Activated CD4-positive, alpha-beta T cell treated with anti-CD3 and anti-CD28 coated beads for 4 hours (primary cell): ENCODE data around the gene MACROD2.
"Not testable (repeated sequence)": the region's sequence is repeated elsewhere in the genome, so short reads cannot be mapped to it uniquely, and the experiment has no call there.

Source experiments
- DNase-seq, 2 donors: peaks; one replicate each; pipeline ENCODE4 v3.0.0-alpha.2; 2020

MACROD2 gene

DNA sequence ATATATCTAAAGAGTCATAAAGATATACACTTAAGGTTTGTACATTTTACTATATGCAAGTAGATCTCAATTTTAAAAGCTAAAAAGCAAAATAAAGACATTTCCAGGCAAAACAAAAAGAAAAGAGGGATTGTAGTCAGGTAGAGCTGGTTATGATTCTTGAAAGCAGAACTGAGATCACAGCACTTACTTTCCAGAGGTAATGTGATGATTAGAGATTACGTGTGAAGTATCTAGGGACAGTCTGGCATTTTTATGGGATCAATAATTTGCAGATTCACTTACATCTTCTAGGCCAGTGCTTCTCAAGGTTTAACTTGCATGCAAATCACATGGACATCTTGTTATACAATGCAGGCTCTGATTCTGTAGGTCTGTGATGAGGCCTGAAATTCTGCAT is 1982.4 kb downstream of the MACROD2 start:
- no peak for DNase-seq

DNA sequence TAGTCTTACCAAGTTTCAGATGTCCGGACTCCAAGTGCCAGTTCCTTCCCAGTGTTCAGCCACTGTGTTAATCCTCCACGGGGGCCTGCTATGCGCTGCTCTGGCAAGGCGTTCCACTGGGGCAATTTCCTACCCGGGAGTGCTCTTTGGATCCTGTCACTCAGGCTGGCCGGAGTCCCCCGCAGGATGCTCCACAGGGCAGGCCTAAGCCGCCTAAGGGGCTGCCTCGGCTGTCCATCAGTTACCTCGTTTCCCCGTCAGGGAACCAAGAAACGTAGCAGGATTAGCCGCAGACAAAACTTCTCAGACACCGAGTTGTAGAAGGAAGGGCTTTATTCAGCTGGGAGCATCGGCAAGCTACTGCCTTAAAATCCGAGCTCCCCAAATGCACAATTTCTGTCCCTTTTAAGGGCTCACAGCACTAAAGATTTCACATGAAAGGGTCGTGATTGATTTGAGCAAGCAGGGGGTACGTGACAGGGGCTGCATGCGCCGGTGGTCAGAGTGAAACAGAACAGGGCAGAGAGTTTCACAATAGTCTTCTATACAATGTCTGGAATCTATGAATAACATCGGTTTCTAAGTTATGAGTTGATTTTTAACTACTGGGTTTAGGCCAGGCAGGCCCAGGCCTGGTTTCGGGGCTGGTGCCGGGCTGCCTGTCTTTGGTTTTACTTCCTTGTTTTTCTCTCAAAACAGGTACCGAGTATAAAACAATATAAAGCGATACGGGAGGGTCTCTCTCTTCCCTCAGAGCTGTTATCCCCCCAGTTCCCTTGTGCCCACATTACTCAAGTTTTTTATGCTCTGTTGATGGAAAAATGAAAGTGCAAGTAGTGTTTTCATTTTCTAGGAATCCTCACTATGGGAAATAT is 1990.4 kb downstream of the MACROD2 start:
- DNase-seq = not testable (repeated sequence)

DNA sequence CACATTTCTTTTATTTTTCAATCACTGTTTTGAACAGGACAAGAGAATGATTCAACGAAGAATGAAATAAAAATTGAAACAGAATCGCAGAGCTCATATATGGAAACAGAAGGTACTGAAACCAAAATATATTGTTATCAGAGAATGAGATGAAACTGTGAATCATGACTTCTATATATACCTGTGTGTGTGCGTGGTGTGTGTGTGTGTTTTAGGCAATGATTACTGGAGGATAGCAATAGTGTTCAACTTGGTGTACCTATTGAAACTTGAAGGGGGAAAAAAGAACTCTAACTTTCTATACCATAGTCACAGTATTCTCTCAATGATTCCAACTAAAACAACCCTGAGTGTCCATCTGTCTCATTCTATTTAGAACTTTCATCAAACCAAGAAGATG is 1991.4 kb downstream of the MACROD2 start:
- DNase-seq = no peak

DNA sequence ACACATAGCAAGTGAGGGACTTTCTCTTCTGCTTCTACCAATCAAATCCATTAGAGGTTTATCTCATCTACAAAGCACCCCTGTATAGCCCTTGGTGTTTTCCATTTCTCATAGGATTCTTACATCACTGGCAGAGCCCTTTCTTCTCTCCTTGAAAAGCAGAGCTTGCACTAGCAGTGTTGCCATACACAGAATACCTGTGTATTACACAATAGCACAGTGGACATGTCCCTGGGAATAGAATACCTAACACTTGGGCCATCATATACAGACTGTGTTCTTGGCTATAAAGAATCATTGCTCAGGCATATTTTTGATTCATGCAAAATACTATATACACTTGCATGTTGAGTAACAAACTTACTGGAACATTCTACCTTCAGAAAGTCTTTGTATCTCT is 1996.0 kb downstream of the MACROD2 start:
- no peak for DNase-seq

DNA sequence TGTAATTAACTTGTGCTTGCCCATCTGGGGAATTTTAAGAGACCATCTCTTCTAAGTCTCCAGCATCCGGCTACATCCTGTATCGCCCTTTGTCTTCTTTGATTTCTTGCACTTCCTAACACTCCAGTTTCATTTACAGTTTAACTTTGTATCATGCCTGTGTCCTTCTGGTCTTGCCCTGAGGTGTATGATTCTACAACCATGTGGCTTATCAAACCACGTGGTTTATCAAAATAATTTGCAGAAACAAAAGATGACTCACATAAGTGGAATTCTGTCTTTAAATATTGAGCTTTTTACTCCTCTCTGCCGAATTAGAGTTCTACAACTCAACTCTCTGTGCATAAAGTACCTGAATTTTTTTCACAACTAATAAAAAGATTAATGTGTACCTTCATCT is 1997.2 kb downstream of the MACROD2 start:
- DNase-seq = no peak

DNA sequence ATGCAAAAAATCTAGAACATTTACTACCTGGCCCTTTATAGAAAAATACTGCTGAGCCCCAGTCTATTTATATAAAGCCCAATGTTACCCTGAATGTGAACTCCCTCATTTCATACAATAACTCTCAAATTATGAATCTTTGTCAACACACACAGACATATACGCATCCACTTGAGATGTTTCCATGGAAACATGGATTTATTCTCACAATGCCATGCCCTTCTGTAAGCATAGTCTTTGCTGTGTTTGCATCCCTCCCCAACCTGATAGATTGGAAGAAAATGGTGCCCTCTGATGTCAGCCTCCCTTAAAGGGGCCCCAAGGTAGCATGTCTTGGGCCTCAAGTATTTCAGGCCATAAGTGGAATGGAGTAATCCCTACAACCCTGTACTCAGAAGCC is 2004.8 kb downstream of the MACROD2 start:
- DNase-seq = no peak

DNA sequence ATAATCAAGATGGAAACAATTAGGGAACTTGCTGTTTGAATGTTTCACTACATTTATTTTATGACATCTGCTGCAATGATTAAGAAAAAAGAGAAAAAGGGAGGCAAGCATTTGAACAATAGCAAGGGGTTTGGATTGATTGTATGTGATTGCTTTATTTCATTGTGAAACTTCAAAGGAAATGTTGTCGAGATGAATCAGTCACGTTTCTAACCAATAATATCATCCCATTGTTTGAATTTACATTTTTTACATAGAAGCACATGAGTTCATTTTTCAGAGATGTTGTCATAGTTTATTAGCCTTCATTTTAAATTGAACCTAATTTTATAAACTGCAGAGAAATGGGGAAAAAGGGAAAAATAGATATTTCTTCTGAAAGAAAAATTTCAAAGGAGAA is 2006.0 kb downstream of the MACROD2 start:
- DNase-seq = no peak

DNA sequence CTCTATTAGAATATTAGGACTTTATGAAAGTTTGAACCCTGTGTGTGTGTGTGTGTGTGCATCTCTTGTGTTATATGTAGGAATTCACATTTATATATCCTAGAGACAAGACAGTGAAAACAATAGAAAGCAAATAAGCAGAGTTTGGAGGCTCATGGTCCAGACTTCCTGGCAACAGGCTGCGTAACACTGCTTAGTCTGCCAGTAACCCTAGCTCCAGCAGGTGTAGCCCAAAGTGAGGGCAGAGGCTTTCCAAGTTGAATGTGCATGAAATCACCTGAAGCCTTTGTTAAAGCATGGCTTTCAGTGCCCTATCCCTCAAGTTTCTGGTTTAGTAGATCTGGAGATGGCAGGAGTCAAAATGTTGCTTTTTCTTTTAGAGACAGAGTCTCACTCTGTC is 2008.0 kb downstream of the MACROD2 start:
- DNase-seq = no peak

DNA sequence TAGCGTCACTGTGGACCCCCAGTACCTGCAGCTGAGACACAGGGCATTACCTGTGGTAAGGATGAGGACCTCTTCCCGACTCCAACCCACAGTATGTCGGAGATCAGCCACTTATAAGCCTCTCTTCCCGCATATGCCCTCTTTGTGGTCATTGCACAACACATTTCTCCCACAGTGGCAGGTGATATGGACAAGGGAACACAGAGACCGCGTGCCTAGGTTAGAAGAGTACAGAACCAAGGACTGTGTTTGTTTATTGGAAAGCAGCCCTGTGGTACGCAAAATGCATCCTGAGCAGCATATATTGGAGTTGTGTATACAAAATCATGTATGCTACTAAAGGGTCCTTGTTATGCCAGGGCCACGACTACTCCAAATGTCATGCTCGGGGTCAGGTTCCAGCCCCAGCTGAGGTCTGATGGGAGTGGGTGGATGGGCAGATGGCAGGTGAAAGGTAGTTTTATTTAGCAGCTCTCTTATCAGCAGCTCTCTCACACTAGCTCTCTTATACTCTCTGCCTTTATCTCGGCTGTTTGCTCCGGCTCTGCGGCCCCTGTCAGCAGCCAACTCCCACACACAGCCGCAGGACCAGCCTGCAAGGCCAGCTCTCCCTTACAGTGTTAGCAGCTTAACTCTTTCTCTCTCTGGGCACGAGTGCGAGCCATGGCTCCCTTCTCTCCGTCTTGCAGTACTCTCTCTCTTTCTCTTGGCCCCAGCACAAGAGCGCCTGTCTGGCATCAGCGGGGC is 2009.0 kb downstream of the MACROD2 start:
- DNase-seq = no peak

DNA sequence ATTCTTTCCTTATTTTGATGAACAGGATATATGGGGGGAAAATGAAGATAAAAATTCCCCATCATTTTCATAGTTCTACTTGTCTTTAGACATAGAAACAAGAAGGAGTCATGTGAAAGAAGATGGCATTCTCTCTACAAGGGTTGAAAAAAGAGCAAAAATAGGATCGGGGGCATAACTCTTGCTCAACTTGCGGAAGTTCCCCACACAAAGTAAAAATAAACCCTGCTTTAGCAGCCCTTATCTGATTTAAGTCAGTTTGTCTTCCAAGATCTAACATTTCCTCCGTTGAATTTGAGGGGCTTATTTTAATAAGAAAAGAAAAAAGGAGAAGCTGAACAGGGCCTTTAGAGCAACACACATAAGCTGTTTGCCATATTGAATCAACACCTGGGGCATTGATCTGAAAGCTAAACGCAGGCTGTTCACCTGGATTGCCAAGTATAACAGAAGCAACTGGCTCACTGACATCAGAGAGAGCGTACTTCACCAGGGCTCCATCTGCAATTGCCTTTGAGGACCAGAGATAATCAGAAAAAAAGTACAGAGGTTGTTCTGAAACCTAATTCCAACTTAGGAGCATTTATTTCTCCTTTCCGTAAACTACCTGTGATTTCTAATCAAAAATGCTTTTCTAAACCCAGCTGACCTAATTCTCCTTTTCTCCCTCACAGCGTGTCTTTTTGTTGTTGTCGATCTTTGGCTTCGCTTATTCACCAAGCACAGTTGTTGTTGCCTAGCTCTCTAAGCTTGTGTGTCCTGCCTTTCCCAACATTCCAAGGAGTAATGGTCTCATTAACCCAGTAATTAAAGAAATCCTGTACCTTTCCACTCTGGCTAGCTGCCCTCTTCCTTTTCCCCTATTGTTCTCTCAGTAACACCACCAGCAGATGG is 2010.0 kb downstream of the MACROD2 start:
- no peak for DNase-seq

DNA sequence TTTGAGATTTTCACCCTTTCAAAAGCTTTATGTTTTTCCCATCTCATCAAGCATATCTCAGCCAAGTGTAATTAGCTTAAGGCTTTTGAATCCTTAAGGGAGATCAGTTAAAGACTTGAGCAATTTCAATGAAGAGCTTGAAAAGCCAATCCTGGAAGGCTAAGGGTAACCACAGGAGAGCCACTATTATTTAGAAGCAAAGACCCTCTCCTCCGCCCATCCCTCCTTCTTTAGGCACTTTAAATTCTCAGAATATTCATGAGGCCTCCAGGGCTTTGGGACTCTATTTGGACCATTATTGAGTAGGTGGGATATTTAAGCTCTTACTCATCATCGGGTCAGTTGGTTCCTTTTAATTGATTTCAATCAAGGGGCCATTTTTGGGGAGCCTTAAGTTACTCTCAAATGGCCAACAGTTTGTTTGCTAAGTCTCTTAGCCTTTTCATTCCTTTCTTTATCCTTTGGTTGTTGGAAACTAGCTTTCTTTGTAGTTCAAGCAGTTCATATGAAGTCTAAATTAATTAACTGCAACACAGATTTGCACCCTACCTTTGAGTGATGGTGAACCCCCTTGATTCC is 2010.7 kb downstream of the MACROD2 start:
- no peak for DNase-seq

DNA sequence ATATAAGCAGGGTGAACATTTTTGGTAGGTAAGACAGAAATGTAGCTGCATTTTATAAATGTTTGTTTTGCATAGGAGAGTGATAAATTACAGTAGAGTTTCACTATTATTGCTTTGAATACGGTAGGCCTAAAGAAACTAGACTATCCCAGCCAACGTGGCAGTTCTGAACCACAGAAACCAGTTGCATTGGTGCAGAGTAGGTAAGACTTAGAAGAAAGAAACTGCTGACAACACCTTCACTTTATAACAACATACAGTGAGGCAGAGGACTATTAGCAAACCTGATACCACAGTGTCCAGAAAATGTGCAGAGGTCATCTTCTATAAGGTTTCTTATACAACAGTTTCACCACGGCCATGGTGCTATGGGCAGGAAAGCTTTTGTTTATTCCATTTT is 2011.8 kb downstream of the MACROD2 start:
- no peak for DNase-seq

DNA sequence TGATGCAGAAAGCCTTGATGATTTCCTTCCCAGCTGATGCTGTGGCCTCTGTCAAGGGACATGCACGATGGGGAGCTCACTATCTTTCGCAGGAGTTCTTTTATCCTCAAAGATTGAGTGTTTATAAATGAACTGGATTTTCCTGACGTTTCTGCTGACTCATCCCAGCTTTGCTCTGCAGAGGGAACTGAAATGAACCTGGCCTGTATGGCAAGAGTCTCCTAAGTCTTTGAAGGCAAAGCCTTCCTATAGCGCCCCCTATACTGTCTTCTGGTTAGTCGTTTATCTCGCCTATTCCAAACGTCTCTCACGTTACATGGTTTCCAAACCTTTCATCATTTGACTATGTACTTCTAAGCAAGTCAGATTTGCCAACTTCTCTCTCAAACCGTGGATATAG is 2012.6 kb downstream of the MACROD2 start:
- DNase-seq = no peak

DNA sequence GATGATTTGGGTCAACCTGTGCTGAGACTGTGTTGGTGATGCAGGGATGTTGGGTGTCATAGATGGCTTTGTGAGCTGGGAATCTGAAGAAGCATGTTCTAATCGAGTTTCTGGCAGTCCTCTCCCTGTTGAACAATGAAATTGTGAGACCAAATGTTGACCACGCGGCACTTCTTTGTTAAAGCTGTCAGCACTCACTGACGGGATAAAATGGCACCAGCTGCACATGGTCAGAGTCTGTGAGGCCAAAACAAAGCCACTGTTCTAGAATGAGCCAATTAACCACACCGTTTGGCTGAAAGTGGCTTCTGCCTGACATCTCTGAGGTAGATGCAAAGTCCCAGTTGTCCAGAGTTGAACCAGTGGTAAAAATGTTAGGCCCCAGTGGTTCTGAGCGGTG is 2015.7 kb downstream of the MACROD2 start:
- no peak for DNase-seq

DNA sequence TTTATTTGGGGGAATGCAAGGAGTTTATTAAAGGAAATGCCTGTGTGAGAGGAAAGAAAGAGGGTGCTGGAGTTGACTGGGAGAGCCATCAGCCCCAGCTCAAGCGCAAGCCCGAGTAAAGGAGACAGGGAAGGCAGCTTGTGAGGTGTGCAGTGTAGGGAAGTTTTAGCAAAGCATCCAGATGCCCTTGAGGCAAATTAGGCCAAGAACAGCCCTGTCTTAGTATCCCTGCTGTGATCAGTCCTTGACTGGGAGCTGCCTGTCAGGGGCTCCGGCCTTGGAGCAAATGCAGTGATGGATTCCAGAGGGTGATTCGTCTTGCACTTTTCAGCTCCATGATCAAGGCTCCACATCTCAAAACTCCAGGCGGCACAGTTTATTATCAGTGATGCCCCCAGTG is 2016.2 kb downstream of the MACROD2 start:
- no peak for DNase-seq

DNA sequence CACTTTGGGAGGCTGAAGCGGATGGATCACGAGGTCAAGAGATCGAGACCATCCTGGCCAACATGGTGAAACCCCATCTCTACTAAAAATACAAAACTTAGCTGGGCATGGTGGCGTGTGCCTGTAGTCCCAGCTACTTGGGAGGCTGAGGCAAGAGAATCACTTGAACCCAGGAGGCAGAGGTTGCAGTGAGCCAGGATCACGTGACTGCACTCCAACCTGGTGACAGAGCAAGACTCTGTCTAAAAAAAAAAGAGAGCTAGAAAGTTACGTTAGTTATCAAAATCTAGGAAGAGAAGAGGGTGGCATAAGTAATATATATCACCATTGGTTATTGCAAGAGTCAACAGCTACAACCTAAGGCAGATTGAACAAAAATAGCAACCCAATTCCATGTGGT is 2017.6 kb downstream of the MACROD2 start:
- DNase-seq = not testable (repeated sequence)

DNA sequence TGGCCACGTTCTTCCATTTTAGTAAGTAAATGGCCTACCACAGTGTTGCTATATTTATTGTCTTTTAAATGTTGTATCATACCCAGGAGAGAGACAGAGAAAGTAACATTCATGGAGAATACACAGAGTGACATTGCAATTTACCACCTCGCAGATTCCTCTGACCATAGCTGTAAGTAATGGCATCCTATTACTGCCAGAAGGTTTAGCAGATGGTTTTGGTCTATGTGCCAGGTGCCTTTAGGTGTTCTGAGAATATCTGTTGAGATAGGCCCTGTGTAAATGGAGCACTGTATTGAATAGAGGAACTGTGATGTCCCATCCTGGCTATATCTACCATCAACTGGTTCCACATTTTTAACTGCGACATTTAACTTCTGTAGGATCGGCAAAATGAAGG is 2018.3 kb downstream of the MACROD2 start:
- DNase-seq = no peak

DNA sequence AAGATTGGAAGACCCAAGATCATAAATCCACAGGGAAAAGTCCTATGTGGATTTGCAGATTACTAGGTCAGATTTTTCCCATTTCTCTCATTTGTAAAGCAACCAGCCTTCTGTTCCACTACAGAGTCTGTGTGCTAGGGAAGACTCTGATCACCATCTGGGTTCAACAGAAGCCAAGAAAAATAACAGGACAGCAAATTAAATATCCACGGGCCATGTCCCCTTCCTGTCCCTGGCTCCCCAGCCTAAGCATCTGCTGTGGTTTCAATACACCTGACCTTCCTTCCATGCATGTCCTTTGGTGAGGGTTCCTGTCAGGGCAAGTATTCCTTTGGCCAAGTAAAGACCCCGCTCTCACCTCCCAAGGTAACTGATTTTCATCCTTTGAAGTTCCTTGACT is 2019.1 kb downstream of the MACROD2 start:
- no peak for DNase-seq

DNA sequence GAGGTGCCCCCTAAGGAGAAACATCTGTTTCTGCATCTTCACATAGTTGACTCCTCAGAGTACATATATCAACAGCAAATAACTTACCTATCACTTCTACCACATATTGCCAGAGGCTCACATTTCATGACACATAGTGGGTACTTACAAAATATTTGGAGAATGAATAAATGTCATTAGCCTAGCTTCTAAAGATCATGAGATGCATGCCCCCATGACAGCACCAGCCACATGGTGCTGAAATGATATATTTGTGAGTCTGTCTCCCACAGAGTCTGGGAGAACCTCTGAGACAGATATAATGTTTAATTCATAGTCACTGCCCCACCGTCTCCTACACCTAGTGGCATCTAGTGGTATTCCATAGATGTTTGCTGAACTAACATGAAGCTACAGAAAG is 2022.3 kb downstream of the MACROD2 start:
- DNase-seq = no peak

DNA sequence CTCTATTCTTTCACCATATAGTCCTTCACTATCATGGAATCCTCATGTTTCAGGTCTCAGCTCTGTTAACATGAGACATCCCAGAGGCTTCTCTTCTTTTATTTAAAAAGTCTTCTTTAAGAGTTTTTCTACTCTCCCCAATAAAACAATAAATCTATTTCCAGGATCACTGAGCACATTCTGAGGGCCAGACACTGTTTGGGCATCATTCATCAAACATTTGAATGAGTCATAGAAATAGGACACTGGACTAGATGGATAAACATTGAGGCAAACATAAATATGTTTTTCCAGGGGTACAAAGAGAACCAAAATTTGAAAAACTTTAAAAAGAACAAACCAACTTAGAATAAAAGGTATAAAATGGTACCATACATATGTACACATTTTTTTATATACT is 2023.6 kb downstream of the MACROD2 start:
- no peak for DNase-seq

DNA sequence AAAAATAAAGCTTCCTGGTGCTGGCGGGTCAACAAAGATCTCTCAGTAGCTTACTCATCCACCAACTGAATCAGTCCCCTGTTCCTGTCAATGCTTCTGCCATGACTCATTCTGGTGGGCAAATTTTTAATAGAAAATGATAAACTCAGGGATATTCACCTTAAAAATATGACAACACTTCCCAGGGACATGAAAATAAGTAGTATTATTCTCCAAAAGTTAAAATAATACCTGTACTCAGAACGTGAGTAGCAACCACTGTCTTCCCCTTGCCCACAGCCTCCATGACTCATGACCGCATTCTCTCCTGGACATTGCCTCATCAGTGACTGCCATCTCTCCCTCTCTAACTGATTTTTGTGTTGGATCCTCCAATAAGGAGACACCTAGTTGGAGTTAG is 2025.7 kb downstream of the MACROD2 start:
- DNase-seq = no peak

DNA sequence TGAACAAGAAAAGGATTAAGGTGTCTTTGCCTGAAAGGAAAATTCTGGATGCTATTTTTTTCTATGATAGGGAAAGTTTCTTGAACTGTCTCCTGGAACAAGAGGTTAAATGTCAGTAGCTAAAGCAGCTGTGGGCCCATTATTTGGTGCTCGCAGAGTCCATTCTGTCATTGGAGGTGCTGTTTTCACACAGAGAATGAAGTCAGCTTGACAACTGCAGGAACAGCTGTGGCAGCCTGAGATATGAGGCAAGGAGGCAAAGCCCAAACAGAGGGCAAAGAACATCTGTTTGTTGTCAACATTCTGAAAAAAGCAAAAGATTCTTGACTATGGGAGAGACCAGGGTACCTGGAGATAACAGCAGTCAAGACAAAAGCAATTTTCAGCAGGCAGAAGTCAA is 2029.8 kb downstream of the MACROD2 start:
- no peak for DNase-seq

DNA sequence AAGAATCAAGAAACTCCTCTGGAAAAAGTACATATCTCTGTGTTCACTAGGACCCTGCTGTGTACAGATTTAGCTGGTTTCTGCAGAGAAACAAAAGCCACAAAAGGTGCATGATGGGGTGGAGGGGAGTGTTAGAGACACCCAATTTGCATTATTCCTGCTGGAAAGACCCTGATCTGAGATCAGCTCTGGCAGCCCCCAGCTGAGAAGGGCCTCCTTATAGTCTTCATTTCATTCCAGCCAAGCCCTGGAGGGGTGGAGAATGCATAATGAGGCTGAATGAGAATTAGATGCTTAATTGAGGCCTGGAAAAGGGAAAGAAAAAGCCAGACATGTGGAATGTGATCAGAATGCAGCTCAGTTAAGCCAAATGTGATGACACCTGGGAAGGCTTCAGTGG is 2032.4 kb downstream of the MACROD2 start:
- DNase-seq = no peak
